ENCODE data around the gene ARHGEF19. TPM values are rescaled to one million over a fixed set of nuclear protein-coding genes. Genes with fewer than 3 reads are reported as not detected.

The ARHGEF19 gene
- total RNA-seq, 1 experiment from 2014 or later, result 13.8 TPM

- no TSS peak for BruUV-seq (replicated peaks)
- Histone ChIP-seq H2AFZ (ENCODE audit: low read length) (peak overlapping the region; percentile 34; the same call in 1 of the 2 replicates), H3K9ac (ENCODE audit: low read length) (no peak overlapping the region), H3K27me3 (ENCODE audit: low read length) (no peaks in the 10 kb centered on the region), H3K4me1 (ENCODE audit: insufficient read depth, low read length) (peaks cover 9% of the 10 kb centered on the region; the same call in 1 of the 2 replicates), H3K9me2 (replicated peaks; ENCODE audit: low read length) (no peaks in the 10 kb centered on the region), H3K36me3 (ENCODE audit: low read depth, low read length) (no peaks in the 10 kb centered on the region), H3K27ac (ENCODE audit: low read length) (no peak overlapping the region), H4K20me1 (ENCODE audit: low read length) (no peaks in the 10 kb centered on the region), H3K9me3 (ENCODE audit: low read length) (no peaks in the 10 kb centered on the region), H3K79me2 (ENCODE audit: low read length) (no peaks in the 10 kb centered on the region), H3K4me3 (ENCODE audit: low read length) (no peak overlapping the region; the same call in 1 of the 2 replicates), H3K4me2 (ENCODE audit: low read length) (peak overlapping the region; percentile 64), H3F3A (ENCODE audit: low read length, unreplicated experiment) (no peaks in the 10 kb centered on the region)
- no peak for DNase-seq
- CTCF ChIA-PET, result no interaction called here
- intact Hi-C loops (cut with micrococcal nuclease), result no loop called here
- no peak for TF ChIP-seq EZH2phosphoT487 (IDR thresholded peaks at IDR 0.05; ENCODE audit: borderline replicate concordance, low read length)
- no peak for TF ChIP-seq CTCF (conservative IDR thresholded peaks at IDR 0.05; ENCODE audit: low read depth, low read length)
- no peak for TF ChIP-seq EZH2 (IDR thresholded peaks at IDR 0.05; ENCODE audit: low read length, unreplicated experiment)
- no peak for ATAC-seq
- POLR2A ChIA-PET (ENCODE audit: unreplicated experiment), result interaction anchor here (0.6 kb wide), 1 partner anchor 1703 kb away, joined by 4 read pairs; no protein-coding TSS in a partner anchor
These were observed 5.7 kb upstream of the ARHGEF19 start for GRCh38 chr1:16218014-16218673.

GRCh38 chr1:16217061-16217785 lies 4.8 kb upstream of the ARHGEF19 start:
- ChIA-PET CTCF (interaction anchor here (0.5 to 1.4 kb wide), 5 partner anchors 11 to 146 kb away, joined by 3 to 6 read pairs (median 4); no protein-coding TSS in a partner anchor), POLR2A (ENCODE audit: unreplicated experiment) (interaction anchor here (0.6 to 1.1 kb wide), 5 partner anchors 10 to 1702 kb away, joined by 3 to 4 read pairs (median 3); no protein-coding TSS in a partner anchor)
- no peaks in the 10 kb centered on the region for H3K79me2 ChIP-seq (ENCODE audit: low read length)
- TF ChIP-seq EZH2 (IDR thresholded peaks at IDR 0.05; ENCODE audit: low read length, unreplicated experiment), result no peak
- no peak for TF ChIP-seq CTCF (conservative IDR thresholded peaks at IDR 0.05; ENCODE audit: low read depth, low read length)
- TF ChIP-seq EZH2phosphoT487 (IDR thresholded peaks at IDR 0.05; ENCODE audit: borderline replicate concordance, low read length), result no peak
- BruUV-seq (replicated peaks), result TSS peak; percentile 92
- DNase-seq, result peak; percentile 97
- no peaks in the 10 kb centered on the region for H3F3A ChIP-seq (ENCODE audit: low read length, unreplicated experiment)
- peak overlapping the region; percentile 86 for H2AFZ ChIP-seq (ENCODE audit: low read length)
- H3K4me1 ChIP-seq (ENCODE audit: insufficient read depth, low read length), result peaks cover 14% of the 10 kb centered on the region; the same call in 1 of the 2 replicates
- no peaks in the 10 kb centered on the region for H3K27me3 ChIP-seq (ENCODE audit: low read length)
- no peak overlapping the region for H3K27ac ChIP-seq (ENCODE audit: low read length)
- peak; percentile 97 for ATAC-seq
- H3K4me2 ChIP-seq (ENCODE audit: low read length), result peak overlapping the region; percentile 85
- H4K20me1 ChIP-seq (ENCODE audit: low read length), result no peaks in the 10 kb centered on the region
- peak overlapping the region; percentile 68 for H3K4me3 ChIP-seq (ENCODE audit: low read length)
- H3K9me2 ChIP-seq (replicated peaks; ENCODE audit: low read length), result no peaks in the 10 kb centered on the region
- intact Hi-C loops (cut with micrococcal nuclease), result no loop called here
- no peaks in the 10 kb centered on the region for H3K36me3 ChIP-seq (ENCODE audit: low read depth, low read length)
- no peaks in the 10 kb centered on the region for H3K9me3 ChIP-seq (ENCODE audit: low read length)
- peak overlapping the region; percentile 33; the same call in 1 of the 2 replicates for H3K9ac ChIP-seq (ENCODE audit: low read length)
